Lower lobe of right lung (tissue), 2 donors: Measurements from ENCODE around the gene SLC38A10. TPM values are rescaled to one million over a fixed set of nuclear protein-coding genes. Genes with fewer than 3 reads are reported as not detected.
"Not testable (repeated sequence)": the region's sequence is repeated elsewhere in the genome, so short reads cannot be mapped to it uniquely, and the experiment has no call there.

Experiments
- ATAC-seq, 2 donors: fragments of 200-7000 bp; cut with Tn5 transposase; one replicate each; pipeline ENCODE4 v1.9.1; 2020 to 2022; ENCODE audit warnings: mild to moderate bottlenecking in 2 of 2, moderate library complexity in 2 of 2
- DNase-seq: peaks from one replicate; pipeline ENCODE4 v3.0.0-alpha.2; 2020
- H3K27ac ChIP-seq: fragments of 200-600 bp; one replicate; pipeline ENCODE4 v1.8.0; 2022
- H3K27me3 ChIP-seq: fragments of 200-600 bp; one replicate; pipeline ENCODE4 v1.8.0; 2022; ENCODE audit warnings: low read depth
- H3K36me3 ChIP-seq: fragments of 200-600 bp; one replicate; pipeline ENCODE4 v1.8.0; 2022; ENCODE audit warnings: mild to moderate bottlenecking
- H3K4me1 ChIP-seq: fragments of 200-600 bp; one replicate; pipeline ENCODE4 v1.8.0; 2022
- H3K4me3 ChIP-seq: fragments of 200-600 bp; one replicate; pipeline ENCODE4 v1.8.0; 2022; ENCODE audit warnings: mild to moderate bottlenecking
- H3K9me3 ChIP-seq: fragments of 200-600 bp; one replicate; pipeline ENCODE4 v1.8.0; 2022
- intact Hi-C: fragments of 100-400 bp; cut with DNase I; formaldehyde crosslinking; loops from one replicate; pipeline ENCODE4 v1.11.0; 2022
- total RNA-seq: library from RNA; stranded (reverse); fragmentation: NEBNext Ultra II Directional; extraction: Animal tissue kit (Norgen Biotek cat#: 25700); gene quantifications from one replicate; pipeline ENCODE4 v1.2.1, GENCODE V29; 2021
- TF ChIP-seq, protein P1 (sequence below): fragments of 200-600 bp; IDR thresholded peaks from one replicate; pipeline ENCODE4 v1.8.0; 2022; ENCODE audit warnings: antibody characterized with exemption, mild to moderate bottlenecking
- donor health status: DM: no; HTN: yes; CAD: no; lungs with severe emphysema.

Gene SLC38A10
- total RNA-seq, 1 donor from 2014 or later = 98.1 TPM

- Histone ChIP-seq H3K27me3 (no peaks in the 10 kb centered on the region), H3K4me3 (no peak overlapping the region), H3K9me3 (no peaks in the 10 kb centered on the region), H3K4me1 (peaks cover 31% of the 10 kb centered on the region), H3K27ac (no peak overlapping the region), H3K36me3 (no peaks in the 10 kb centered on the region)
- TF ChIP-seq, protein P1, sequence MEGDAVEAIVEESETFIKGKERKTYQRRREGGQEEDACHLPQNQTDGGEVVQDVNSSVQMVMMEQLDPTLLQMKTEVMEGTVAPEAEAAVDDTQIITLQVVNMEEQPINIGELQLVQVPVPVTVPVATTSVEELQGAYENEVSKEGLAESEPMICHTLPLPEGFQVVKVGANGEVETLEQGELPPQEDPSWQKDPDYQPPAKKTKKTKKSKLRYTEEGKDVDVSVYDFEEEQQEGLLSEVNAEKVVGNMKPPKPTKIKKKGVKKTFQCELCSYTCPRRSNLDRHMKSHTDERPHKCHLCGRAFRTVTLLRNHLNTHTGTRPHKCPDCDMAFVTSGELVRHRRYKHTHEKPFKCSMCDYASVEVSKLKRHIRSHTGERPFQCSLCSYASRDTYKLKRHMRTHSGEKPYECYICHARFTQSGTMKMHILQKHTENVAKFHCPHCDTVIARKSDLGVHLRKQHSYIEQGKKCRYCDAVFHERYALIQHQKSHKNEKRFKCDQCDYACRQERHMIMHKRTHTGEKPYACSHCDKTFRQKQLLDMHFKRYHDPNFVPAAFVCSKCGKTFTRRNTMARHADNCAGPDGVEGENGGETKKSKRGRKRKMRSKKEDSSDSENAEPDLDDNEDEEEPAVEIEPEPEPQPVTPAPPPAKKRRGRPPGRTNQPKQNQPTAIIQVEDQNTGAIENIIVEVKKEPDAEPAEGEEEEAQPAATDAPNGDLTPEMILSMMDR = no peak
- DNase-seq (no peak), ATAC-seq (no peak)
- intact Hi-C loops = no loop called here
These were observed 16.8 kb upstream of the SLC38A10 start for GRCh38 chr17:81311946-81312345.

- Histone ChIP-seq H3K9me3 (no peaks in the 10 kb centered on the region), H3K4me3 (no peak overlapping the region), H3K27me3 (no peaks in the 10 kb centered on the region), H3K27ac (no peak overlapping the region), H3K36me3 (no peaks in the 10 kb centered on the region), H3K4me1 (peaks cover 31% of the 10 kb centered on the region)
- TF ChIP-seq, protein P1 = no peak
- ATAC-seq (no peak), DNase-seq (no peak)
- intact Hi-C loops = no loop called here
These were observed 15.9 kb upstream of the SLC38A10 start for GRCh38 chr17:81310949-81311550.

GRCh38 chr17:81309859-81310839 lies 15.0 kb upstream of the SLC38A10 start:
- DNase-seq = no peak
- TF ChIP-seq, protein P1 = no peak
- peak overlapping the region; percentile 52 for H3K4me3 ChIP-seq

DNA sequence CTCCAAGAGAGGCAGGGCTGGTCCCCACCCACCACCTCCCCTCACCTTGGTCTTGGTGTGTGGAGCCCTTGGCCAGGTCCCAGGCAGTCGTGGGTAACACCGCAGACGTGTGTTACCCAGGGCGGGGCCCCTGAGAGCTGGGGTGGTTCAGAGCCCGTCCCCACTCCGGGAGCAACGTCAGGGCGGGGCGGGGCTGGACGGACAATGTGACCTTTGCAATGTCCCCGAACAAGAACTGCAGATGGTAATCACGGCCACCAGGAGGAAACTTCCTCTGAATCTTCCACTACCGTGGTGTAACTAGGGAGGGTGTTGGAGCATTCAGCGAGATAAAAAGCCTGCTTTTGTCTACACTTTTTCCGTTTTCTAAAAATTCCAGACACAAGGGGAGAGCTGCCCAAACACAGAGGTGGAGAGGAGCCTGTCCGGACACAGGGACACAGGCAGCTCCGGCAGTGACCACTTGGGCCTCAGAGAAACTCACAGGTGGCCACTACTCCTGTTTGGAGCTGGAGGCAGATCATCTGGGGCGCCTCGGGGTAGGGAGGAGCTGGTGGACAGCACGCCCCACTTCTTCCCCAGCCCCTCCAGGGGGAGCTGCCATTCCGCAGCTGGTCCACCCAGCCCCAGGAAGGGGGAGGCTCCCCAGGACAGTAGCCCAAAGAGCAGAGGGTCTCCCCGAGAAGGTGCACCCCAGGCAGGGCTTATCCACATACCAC lies 14.2 kb upstream of the SLC38A10 start:
- no peaks in the 10 kb centered on the region for H3K9me3 ChIP-seq
- peaks cover 31% of the 10 kb centered on the region for H3K4me1 ChIP-seq
- DNase-seq = peak; percentile 97
- TF ChIP-seq, protein P1 = peak; percentile 63
- H3K4me3 ChIP-seq = peak overlapping the region; percentile 52
- peak overlapping the region; percentile 83 for H3K27ac ChIP-seq
- peak; percentile 95 to 96 for ATAC-seq
- H3K36me3 ChIP-seq = no peaks in the 10 kb centered on the region
- H3K27me3 ChIP-seq = no peaks in the 10 kb centered on the region
- intact Hi-C loops = no loop called here

More at GRCh38 chr17:81309859-81310839, 15.0 kb upstream of the SLC38A10 start:
- no peaks in the 10 kb centered on the region for H3K9me3 ChIP-seq
- intact Hi-C loops = no loop called here
- peaks cover 31% of the 10 kb centered on the region for H3K4me1 ChIP-seq
- peak overlapping the region; percentile 83 for H3K27ac ChIP-seq
- peak in 1 of 2 donors; percentile 3 for ATAC-seq
- H3K27me3 ChIP-seq = no peaks in the 10 kb centered on the region
- no peaks in the 10 kb centered on the region for H3K36me3 ChIP-seq

DNA sequence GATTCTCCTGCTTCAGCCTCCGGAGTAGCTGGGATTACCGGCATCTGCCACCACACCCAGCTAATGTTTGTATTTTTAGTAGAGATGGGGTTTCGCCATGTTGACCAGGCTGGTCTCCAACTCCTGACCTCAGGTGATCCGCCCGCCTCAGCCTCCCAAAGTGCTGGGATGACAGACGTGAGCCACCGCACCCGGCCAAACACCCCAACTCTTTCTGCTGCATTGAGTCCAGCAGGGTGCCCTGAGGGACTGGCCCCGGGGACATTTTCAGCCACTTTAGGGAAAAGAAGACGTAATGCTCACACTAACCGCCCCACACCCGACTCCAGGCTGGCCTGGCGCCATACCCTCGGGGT lies 13.7 kb upstream of the SLC38A10 start:
- peak in 1 of 2 donors; percentile 31 for ATAC-seq
- H3K36me3 ChIP-seq, DNase-seq, H3K27me3 ChIP-seq, H3K9me3 ChIP-seq, intact Hi-C loops: not testable (repeated sequence)
- peaks cover 31% of the 10 kb centered on the region for H3K4me1 ChIP-seq
- peak overlapping the region; percentile 52 for H3K4me3 ChIP-seq
- H3K27ac ChIP-seq = peak overlapping the region; percentile 83
